Measurements from ENCODE around the gene NT5DC3. TPM values are rescaled to one million over a fixed set of nuclear protein-coding genes. Genes with fewer than 3 reads are reported as not detected.

NT5DC3 gene
- total and polyA plus RNA-seq, 2 of the 13 experiments (the other 11 are each of a cell fraction or from before 2014, with no cell fraction given), result 3.2 to 6.6 TPM

DNA sequence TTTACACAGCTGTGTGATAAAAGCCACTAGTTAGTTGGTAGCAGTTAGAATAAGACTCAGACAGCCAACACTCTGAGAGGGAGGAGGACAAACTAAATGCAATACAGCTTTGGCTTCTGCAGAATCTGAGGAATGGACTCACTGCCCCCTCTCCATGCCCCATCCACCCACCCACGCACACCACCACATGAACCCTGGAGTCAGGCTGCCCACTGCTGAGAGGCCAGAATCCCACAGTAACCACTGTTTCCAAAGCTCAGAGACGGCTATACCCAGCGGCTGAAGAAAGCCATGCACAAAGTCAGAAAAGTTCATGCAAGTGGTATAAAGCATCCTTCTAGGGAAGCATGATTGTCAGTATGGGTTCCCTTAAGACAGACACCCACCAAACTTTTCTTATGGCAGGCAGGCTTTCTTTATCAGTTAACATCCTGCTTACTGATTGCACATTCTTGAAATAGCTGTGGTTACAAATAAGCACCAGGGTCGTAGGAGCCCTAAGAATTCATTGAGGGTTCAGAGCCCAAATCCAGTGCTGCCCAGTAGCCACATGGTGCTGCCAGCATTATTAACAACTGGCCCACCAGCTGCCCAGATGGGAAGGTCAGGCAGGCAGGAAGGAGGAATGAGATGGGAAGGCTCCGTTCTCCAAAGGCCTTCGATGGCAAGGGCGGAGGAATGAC is 61.5 kb downstream of the NT5DC3 start:
- H3K27me3 ChIP-seq (ENCODE audit: control insufficient read depth in 1 of 2, insufficient read depth in 2 of 2, low read length in 2 of 2), result no peaks in the 10 kb centered on the region
- H4K20me1 ChIP-seq (ENCODE audit: insufficient read depth, low read length), result no peaks in the 10 kb centered on the region
- ChIA-PET CTCF (ENCODE audit: low intra/inter-chr PET ratio, low total read pairs) (no interaction called here), POLR2A (no interaction called here)
- H3K27ac ChIP-seq (ENCODE audit: extremely low read length, insufficient read depth, low read length), result no peak overlapping the region
- H3K4me1 ChIP-seq (ENCODE audit: insufficient read depth, low read length), result peaks cover under 1% of the 10 kb centered on the region; the same call in 1 of the 2 replicates
- no peak overlapping the region for H3K9ac ChIP-seq (ENCODE audit: insufficient read depth, low read depth, low read length)
- in situ Hi-C loops (cut with HindIII; ENCODE audit: extremely low pct_ligation_motif_present, low pct_unique_long_range_greater_than_20kb), result loop anchor here (10.0 kb wide), 1 partner anchor 85 kb away; no protein-coding TSS in a partner anchor
- H3K4me2 ChIP-seq (ENCODE audit: low read depth, low read length), result no peak overlapping the region
- no peak overlapping the region for H3K4me3 ChIP-seq (replicated peaks in 1 of 3; ENCODE audit: insufficient read depth in 1 of 3, low read depth in 2 of 3, low read length in 3 of 3)
- intact Hi-C loops (cut with micrococcal nuclease; ENCODE audit: unreplicated experiment), result loop anchor here (10.0 kb wide), 1 partner anchor 155 kb away; the partner anchor contains the start of gene HSP90B1
- no TSS peak for BruUV-seq (replicated peaks)
- peaks cover 22 to 56% of the 10 kb centered on the region in 2 experiments for H3K36me3 ChIP-seq (replicated peaks in 1 of 2; ENCODE audit: control insufficient read depth in 1 of 2, insufficient read depth in 2 of 2, low read length in 2 of 2)
- ATAC-seq (no peak), FAIRE-seq (no peak), DNase-seq (ENCODE audit: low spot score) (no peak)
- TF ChIP-seq, protein P1, sequence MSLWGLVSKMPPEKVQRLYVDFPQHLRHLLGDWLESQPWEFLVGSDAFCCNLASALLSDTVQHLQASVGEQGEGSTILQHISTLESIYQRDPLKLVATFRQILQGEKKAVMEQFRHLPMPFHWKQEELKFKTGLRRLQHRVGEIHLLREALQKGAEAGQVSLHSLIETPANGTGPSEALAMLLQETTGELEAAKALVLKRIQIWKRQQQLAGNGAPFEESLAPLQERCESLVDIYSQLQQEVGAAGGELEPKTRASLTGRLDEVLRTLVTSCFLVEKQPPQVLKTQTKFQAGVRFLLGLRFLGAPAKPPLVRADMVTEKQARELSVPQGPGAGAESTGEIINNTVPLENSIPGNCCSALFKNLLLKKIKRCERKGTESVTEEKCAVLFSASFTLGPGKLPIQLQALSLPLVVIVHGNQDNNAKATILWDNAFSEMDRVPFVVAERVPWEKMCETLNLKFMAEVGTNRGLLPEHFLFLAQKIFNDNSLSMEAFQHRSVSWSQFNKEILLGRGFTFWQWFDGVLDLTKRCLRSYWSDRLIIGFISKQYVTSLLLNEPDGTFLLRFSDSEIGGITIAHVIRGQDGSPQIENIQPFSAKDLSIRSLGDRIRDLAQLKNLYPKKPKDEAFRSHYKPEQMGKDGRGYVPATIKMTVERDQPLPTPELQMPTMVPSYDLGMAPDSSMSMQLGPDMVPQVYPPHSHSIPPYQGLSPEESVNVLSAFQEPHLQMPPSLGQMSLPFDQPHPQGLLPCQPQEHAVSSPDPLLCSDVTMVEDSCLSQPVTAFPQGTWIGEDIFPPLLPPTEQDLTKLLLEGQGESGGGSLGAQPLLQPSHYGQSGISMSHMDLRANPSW (CRISPR knock-in tag; IDR thresholded peaks at IDR 0.05; ENCODE audit: borderline replicate concordance), result no peak
- TF ChIP-seq, protein P2, sequence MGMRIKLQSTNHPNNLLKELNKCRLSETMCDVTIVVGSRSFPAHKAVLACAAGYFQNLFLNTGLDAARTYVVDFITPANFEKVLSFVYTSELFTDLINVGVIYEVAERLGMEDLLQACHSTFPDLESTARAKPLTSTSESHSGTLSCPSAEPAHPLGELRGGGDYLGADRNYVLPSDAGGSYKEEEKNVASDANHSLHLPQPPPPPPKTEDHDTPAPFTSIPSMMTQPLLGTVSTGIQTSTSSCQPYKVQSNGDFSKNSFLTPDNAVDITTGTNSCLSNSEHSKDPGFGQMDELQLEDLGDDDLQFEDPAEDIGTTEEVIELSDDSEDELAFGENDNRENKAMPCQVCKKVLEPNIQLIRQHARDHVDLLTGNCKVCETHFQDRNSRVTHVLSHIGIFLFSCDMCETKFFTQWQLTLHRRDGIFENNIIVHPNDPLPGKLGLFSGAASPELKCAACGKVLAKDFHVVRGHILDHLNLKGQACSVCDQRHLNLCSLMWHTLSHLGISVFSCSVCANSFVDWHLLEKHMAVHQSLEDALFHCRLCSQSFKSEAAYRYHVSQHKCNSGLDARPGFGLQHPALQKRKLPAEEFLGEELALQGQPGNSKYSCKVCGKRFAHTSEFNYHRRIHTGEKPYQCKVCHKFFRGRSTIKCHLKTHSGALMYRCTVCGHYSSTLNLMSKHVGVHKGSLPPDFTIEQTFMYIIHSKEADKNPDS (CRISPR knock-in tag; IDR thresholded peaks at IDR 0.05), result no peak
- no peak for TF ChIP-seq POLR2A (IDR thresholded peaks at IDR 0.05; ENCODE audit: insufficient read depth in 1 of 2, low read depth in 2 of 2, low read length in 2 of 2)
- TF ChIP-seq JARID2 (CRISPR knock-in tag; IDR thresholded peaks at IDR 0.05; ENCODE audit: insufficient replicate concordance), result no peak
- TF ChIP-seq ZNF101 (CRISPR knock-in tag; IDR thresholded peaks at IDR 0.05; ENCODE audit: borderline replicate concordance, low read depth), result no peak
- no peak for TF ChIP-seq ZNF678 (CRISPR knock-in tag; IDR thresholded peaks at IDR 0.05)
- TF ChIP-seq ZNF44 (CRISPR knock-in tag; IDR thresholded peaks at IDR 0.05), result no peak
- TF ChIP-seq RARA (CRISPR knock-in tag; IDR thresholded peaks at IDR 0.05), result no peak
- no peak for TF ChIP-seq NAIF1 (CRISPR knock-in tag; IDR thresholded peaks at IDR 0.05; ENCODE audit: borderline replicate concordance)
- no peak for TF ChIP-seq GPN1 (CRISPR knock-in tag; IDR thresholded peaks at IDR 0.05; ENCODE audit: borderline replicate concordance)
- TF ChIP-seq NR2F6 (IDR thresholded peaks at IDR 0.05), result no peak
- TF ChIP-seq NR2F6 (CRISPR knock-in tag; IDR thresholded peaks at IDR 0.05), result no peak
- no peak for TF ChIP-seq BCL6 (CRISPR knock-in tag; IDR thresholded peaks at IDR 0.05)
- TF ChIP-seq, protein P3, sequence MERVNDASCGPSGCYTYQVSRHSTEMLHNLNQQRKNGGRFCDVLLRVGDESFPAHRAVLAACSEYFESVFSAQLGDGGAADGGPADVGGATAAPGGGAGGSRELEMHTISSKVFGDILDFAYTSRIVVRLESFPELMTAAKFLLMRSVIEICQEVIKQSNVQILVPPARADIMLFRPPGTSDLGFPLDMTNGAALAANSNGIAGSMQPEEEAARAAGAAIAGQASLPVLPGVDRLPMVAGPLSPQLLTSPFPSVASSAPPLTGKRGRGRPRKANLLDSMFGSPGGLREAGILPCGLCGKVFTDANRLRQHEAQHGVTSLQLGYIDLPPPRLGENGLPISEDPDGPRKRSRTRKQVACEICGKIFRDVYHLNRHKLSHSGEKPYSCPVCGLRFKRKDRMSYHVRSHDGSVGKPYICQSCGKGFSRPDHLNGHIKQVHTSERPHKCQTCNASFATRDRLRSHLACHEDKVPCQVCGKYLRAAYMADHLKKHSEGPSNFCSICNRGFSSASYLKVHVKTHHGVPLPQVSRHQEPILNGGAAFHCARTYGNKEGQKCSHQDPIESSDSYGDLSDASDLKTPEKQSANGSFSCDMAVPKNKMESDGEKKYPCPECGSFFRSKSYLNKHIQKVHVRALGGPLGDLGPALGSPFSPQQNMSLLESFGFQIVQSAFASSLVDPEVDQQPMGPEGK (CRISPR knock-in tag; IDR thresholded peaks at IDR 0.05), result no peak
- no peak for TF ChIP-seq ZNF547 (CRISPR knock-in tag; IDR thresholded peaks at IDR 0.05)
- TF ChIP-seq, protein P4, sequence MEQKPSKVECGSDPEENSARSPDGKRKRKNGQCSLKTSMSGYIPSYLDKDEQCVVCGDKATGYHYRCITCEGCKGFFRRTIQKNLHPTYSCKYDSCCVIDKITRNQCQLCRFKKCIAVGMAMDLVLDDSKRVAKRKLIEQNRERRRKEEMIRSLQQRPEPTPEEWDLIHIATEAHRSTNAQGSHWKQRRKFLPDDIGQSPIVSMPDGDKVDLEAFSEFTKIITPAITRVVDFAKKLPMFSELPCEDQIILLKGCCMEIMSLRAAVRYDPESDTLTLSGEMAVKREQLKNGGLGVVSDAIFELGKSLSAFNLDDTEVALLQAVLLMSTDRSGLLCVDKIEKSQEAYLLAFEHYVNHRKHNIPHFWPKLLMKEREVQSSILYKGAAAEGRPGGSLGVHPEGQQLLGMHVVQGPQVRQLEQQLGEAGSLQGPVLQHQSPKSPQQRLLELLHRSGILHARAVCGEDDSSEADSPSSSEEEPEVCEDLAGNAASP (CRISPR knock-in tag; IDR thresholded peaks at IDR 0.05; ENCODE audit: borderline replicate concordance), result no peak
- 86% methylated on average over 7 of the region's 7 CpGs for WGBS (ENCODE audit: low lambda C conversion rate)
- H3K79me2 ChIP-seq (ENCODE audit: insufficient read depth, low read length), result no peaks in the 10 kb centered on the region
- H3K9me3 ChIP-seq (ENCODE audit: low read length), result no peaks in the 10 kb centered on the region
- no peak overlapping the region for H2AFZ ChIP-seq (ENCODE audit: low read length)

All from HepG2 (cell line).